T-cell (primary cell): ENCODE data around the gene AFAP1L1. TPM values are rescaled to one million over a fixed set of nuclear protein-coding genes. Genes with fewer than 3 reads are reported as not detected.

ENCODE experiments used
- ATAC-seq, 4 experiments: fragments of 200-7000 bp in 3 of 4; fragments of 150-1000 bp in 1 of 4; cut with Tn5 transposase; replicated peaks in 1 of 4; 1 replicate in 3 of 4; 2 replicates in 1 of 4; pipeline ENCODE4 v1.10.0; 2021; ENCODE audit warnings: moderate library complexity in 3 of 4, mild to moderate bottlenecking in 2 of 4, moderate number of reproducible peaks in 1 of 4
- CTCF ChIA-PET, 2 donors: fragments of 300-600 bp; sonication (Branson Sonifier 250); formaldehyde crosslinking; loops; one replicate each; lab custom pipeline; 2022; ENCODE audit warnings: antibody characterized with exemption in 2 of 2; lab: Charles Lee
- POLR2A ChIA-PET, 2 donors: fragments of 300-600 bp; sonication (Branson Sonifier 250); formaldehyde crosslinking; loops; one replicate each; lab custom pipeline; 2022; ENCODE audit warnings: antibody characterized with exemption in 2 of 2; lab: Charles Lee
- DNase-seq, 35 experiments: peaks; one replicate each; pipeline versions ENCODE4 v3.0.0 to v3.0.0-alpha.2; 2013 to 2023
- H3K27ac ChIP-seq: one replicate; pipeline ENCODE4 v1.5.1; 2013; ENCODE audit warnings: low read length
- H3K27me3 ChIP-seq, 2 experiments: replicated peaks in 1 of 2; 1 replicate in 1 of 2; 2 replicates in 1 of 2; pipeline versions ENCODE4 v1.6.1 to v1.7.0; 2013; ENCODE audit warnings: low read length in 1 of 2, mixed read lengths in 1 of 2; ENCODE audit not compliant: control insufficient read depth in 2 of 2, insufficient read depth in 2 of 2; ENCODE audit errors: extremely low read depth in 1 of 2
- H3K36me3 ChIP-seq, 2 donors: 1 replicate in 1 of 2; 2 replicates in 1 of 2; pipeline versions ENCODE4 v1.6.1 to v1.7.0; 2013; ENCODE audit warnings: low read length in 1 of 2; ENCODE audit not compliant: control insufficient read depth in 2 of 2, insufficient read depth in 1 of 2; ENCODE audit errors: extremely low read depth in 1 of 2
- H3K4me1 ChIP-seq, 2 experiments: 1 replicate in 1 of 2; 2 replicates in 1 of 2; pipeline versions ENCODE4 v1.6.1 to v1.7.0; 2013; ENCODE audit warnings: low read length in 2 of 2, mixed read lengths in 1 of 2; ENCODE audit not compliant: insufficient read depth in 2 of 2, control insufficient read depth in 1 of 2; ENCODE audit errors: extremely low read depth in 1 of 2
- H3K4me3 ChIP-seq, 2 donors: 1 replicate in 1 of 2; 2 replicates in 1 of 2; pipeline versions ENCODE4 v1.5.1 to v1.7.0; 2013; ENCODE audit warnings: mild to moderate bottlenecking in 2 of 2, low read length in 1 of 2, moderate library complexity in 1 of 2; ENCODE audit not compliant: control insufficient read depth in 1 of 2; ENCODE audit errors: extremely low read depth in 1 of 2
- H3K9me3 ChIP-seq: 2 replicates; pipeline ENCODE4 v1.7.0; 2013
- H3K27ac Mint-ChIP-seq, 2 donors: one replicate each; pipeline ENCODE4 v1.8.0; 2020 to 2021; ENCODE audit warnings: mild to moderate bottlenecking in 2 of 2, mixed read lengths in 2 of 2
- H3K27me3 Mint-ChIP-seq, 2 donors: one replicate each; pipeline ENCODE4 v1.8.0; 2021 to 2022; ENCODE audit warnings: mixed read lengths in 2 of 2
- H3K36me3 Mint-ChIP-seq: one replicate; pipeline ENCODE4 v1.8.0; 2021; ENCODE audit warnings: mixed read lengths
- H3K4me1 Mint-ChIP-seq, 3 donors: one replicate each; pipeline ENCODE4 v1.8.0; 2020 to 2022; ENCODE audit warnings: mixed read lengths in 3 of 3, mild to moderate bottlenecking in 1 of 3
- H3K4me3 Mint-ChIP-seq, 3 donors: one replicate each; pipeline ENCODE4 v1.8.0; 2020 to 2022; ENCODE audit warnings: mild to moderate bottlenecking in 3 of 3, mixed read lengths in 3 of 3, moderate library complexity in 3 of 3
- H3K9me3 Mint-ChIP-seq, 3 donors: one replicate each; pipeline ENCODE4 v1.8.0; 2020 to 2022; ENCODE audit warnings: mixed read lengths in 3 of 3
- WGBS: methylation state at CpG from one replicate; pipeline ENCODE4 v1.1.5; 2013; ENCODE audit warnings: missing lambda C conversion rate; ENCODE audit not compliant: insufficient coverage; 5-methylcytosine and 5-hydroxymethylcytosine counted together
- total RNA-seq, 35 experiments: library from RNA in 6 of 35; stranded (reverse) in 6 of 35; fragments of 120-200 nt in 1 of 35; gene quantifications; one replicate each; pipeline versions ENCODE4 v1.2.1 to v1.2.4 and lab custom pipeline; 2013 to 2026

AFAP1L1 gene
- total RNA-seq, 5 donors from 2014 or later (not counting 1 experiment from before 2014, with no cell fraction given): 0.20 to 0.99 (median 0.50) TPM

- no peaks in the 10 kb centered on the region for H3K9me3 Mint-ChIP-seq
- H3K27me3 Mint-ChIP-seq: no peaks in the 10 kb centered on the region
- H3K4me3 ChIP-seq: no peak overlapping the region
- ATAC-seq: no peak
- no peaks in the 10 kb centered on the region for H3K36me3 Mint-ChIP-seq
- ChIA-PET CTCF (interaction anchor here in 1 of 2 donors (0.5 to 0.6 kb wide), 2 partner anchors 861 to 1819 kb away, joined by 3 read pairs; no protein-coding TSS in a partner anchor), POLR2A (no interaction called here)
- no peak overlapping the region for H3K27ac Mint-ChIP-seq
- H3K27me3 ChIP-seq: peaks cover 0 to 42% of the 10 kb centered on the region in 2 experiments
- peaks cover 25 to 30% of the 10 kb centered on the region in 2 experiments for H3K4me1 ChIP-seq
- WGBS: 84% methylated on average over 6 of the region's 8 CpGs
- H3K9me3 ChIP-seq: no peaks in the 10 kb centered on the region
- peaks cover 24 to 28% (median 25%) of the 10 kb centered on the region in 3 donors for H3K4me1 Mint-ChIP-seq
- no peak overlapping the region for H3K27ac ChIP-seq
- DNase-seq: no peak
- no peaks in the 10 kb centered on the region for H3K36me3 ChIP-seq
- no peak overlapping the region for H3K4me3 Mint-ChIP-seq
These were observed 30.2 kb downstream of the AFAP1L1 start for GRCh38 chr5:149301744-149302380.

DNA sequence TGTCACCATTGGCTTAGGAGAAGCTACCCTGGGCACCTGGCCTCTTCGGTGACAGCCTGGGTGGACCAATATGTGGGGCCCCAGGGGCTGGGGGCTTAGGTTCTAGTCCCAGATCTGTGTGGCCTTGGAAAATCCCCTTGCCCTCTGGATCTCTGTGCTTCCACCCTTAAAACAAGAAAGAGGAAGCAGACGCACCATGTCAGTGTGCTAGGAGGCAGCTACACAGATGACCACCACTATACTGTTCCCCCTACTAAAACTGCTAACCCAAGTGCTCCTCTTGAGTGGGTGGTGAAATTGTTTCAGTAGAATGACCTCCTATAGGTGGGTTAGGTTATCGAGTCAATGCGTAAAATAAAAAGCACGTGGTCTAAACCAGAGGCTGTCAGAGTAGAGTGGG is 31.0 kb downstream of the AFAP1L1 start:
- no peak for DNase-seq
- H3K27me3 ChIP-seq: peaks cover 0 to 42% of the 10 kb centered on the region in 2 experiments
- H3K27ac Mint-ChIP-seq: no peak overlapping the region
- H3K9me3 Mint-ChIP-seq: no peaks in the 10 kb centered on the region
- ChIA-PET CTCF (no interaction called here), POLR2A (no interaction called here)
- no peaks in the 10 kb centered on the region for H3K36me3 Mint-ChIP-seq
- H3K4me3 ChIP-seq: no peak overlapping the region
- ATAC-seq: no peak
- H3K27me3 Mint-ChIP-seq: no peaks in the 10 kb centered on the region
- 100% methylated on average over 1 of the region's 5 CpGs for WGBS
- no peaks in the 10 kb centered on the region for H3K36me3 ChIP-seq
- H3K4me1 ChIP-seq: peaks cover 18 to 22% of the 10 kb centered on the region in 2 experiments
- peaks cover 17 to 24% (median 21%) of the 10 kb centered on the region in 3 donors for H3K4me1 Mint-ChIP-seq
- no peak overlapping the region for H3K27ac ChIP-seq
- no peaks in the 10 kb centered on the region for H3K9me3 ChIP-seq
- no peak overlapping the region for H3K4me3 Mint-ChIP-seq

DNA sequence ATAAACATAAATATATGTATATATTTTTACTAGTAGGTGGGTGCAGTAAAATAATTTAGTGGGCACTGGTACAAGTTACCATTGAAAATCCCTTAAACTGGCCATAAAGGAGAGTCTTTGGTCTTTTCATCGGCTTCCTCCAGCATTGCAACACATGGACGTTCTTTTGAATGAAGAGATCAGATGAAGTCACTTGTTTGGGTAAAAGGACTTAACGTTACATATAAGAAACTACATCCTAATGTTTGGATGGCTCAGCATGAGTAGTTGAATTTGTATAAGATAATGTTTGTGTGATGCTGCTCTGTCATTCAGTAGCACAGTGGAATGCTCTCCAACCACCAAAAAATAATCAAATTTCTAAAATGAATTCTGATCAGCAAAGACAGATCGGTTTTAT is 31.6 kb downstream of the AFAP1L1 start:
- POLR2A ChIA-PET: no interaction called here
- Histone ChIP-seq H3K27me3 (peaks cover 0 to 42% of the 10 kb centered on the region in 2 experiments), H3K27ac (no peak overlapping the region), H3K4me1 (peaks cover 13 to 17% of the 10 kb centered on the region in 2 experiments), H3K9me3 (no peaks in the 10 kb centered on the region), H3K36me3 (no peaks in the 10 kb centered on the region), H3K4me3 (no peak overlapping the region)
- Mint-ChIP-seq H3K9me3 (no peaks in the 10 kb centered on the region), H3K36me3 (no peaks in the 10 kb centered on the region), H3K27ac (no peak overlapping the region), H3K4me3 (no peak overlapping the region), H3K4me1 (peaks cover 13 to 19% (median 17%) of the 10 kb centered on the region in 3 donors), H3K27me3 (no peaks in the 10 kb centered on the region)
- ATAC-seq (no peak), DNase-seq (no peak)
- CTCF ChIA-PET: no interaction called here
- WGBS: no CpG with 5 or more reads among the region's 4 CpGs

DNA sequence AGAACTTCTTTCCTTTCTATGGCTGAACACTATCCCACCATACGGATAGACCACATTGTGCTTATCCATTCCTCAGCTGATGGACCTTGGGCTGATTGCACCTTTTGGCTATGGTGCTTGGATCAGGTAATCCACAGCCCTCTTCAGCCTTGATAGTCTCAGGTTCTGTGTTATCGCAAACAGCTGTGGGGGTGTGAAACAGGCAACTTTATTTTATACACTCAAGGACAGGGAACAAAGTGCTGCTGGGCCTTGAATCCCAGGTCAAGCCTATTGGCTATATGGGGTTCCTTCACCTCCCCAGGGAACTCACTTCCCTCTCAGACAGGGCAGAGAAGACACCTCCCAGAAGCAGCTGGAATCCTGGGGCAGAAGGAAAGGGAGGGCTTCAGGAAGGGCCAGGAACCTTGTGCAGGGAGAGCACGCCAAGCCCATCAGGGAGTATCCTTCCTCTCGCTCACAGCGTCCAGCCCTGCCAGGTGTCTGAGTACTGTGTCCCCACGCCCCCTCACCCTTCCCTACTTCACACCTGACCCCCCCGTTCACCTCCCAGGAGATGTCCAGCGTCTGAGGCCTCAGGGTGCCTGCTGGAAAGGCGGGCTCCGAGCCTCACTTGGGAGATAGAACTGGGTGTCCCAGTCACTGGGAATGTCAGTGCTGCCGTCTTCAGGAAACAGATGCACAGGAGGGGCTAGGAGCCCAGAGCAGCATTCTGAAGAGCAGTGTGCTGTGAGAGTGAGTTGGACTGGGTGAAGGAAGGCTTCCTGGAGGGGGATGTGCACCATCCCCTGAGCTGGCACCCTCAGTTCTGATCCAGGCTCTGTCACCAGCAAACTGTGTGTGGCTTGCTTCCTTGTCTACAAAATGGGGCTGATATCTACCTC is 32.8 kb downstream of the AFAP1L1 start:
- Mint-ChIP-seq H3K9me3 (no peaks in the 10 kb centered on the region), H3K4me1 (peaks cover 4 to 7% (median 7%) of the 10 kb centered on the region in 3 donors), H3K4me3 (no peak overlapping the region), H3K27me3 (no peaks in the 10 kb centered on the region), H3K27ac (no peak overlapping the region), H3K36me3 (no peaks in the 10 kb centered on the region)
- WGBS: 64% methylated on average over 6 of the region's 11 CpGs
- DNase-seq (no peak), ATAC-seq (no peak)
- ChIA-PET POLR2A (no interaction called here), CTCF (interaction anchor here in 1 of 2 donors (0.5 kb wide), 1 partner anchor 1122 kb away, joined by 4 read pairs; no protein-coding TSS in a partner anchor)
- Histone ChIP-seq H3K36me3 (no peaks in the 10 kb centered on the region), H3K4me3 (no peak overlapping the region), H3K9me3 (no peaks in the 10 kb centered on the region), H3K4me1 (peaks cover under 1 to 6% of the 10 kb centered on the region in 2 experiments), H3K27me3 (peaks cover 0 to 37% of the 10 kb centered on the region in 2 experiments), H3K27ac (no peak overlapping the region)

DNA sequence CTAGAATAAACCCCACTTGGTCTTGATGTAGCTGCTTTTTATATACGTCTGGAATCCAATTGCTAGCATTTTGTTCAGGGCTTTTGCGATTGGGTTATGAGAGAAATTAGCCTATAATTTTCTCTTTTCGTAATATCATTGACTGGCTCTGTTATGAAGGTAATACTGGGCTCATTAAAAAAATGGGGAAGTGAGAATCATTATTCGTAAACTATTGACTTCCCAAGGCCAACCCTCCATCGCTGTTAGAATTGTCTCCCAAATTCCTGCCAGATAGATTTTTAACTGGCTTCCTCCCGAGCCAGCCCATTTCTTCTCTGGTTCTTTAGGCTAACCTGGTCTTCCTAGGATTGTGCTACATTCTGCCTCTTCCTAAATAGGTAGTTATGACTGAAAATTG is 37.7 kb downstream of the AFAP1L1 start:
- 80% methylated on average over 1 of the region's 6 CpGs for whole genome bisulfite sequencing
- CTCF ChIA-PET: interaction anchor here in 1 of 2 donors (1.8 kb wide), 1 partner anchor 63 kb away, joined by 5 read pairs; no protein-coding TSS in a partner anchor
- Mint-ChIP-seq H3K36me3 (no peaks in the 10 kb centered on the region), H3K27me3 (no peaks in the 10 kb centered on the region), H3K4me3 (no peak overlapping the region), H3K4me1 (peaks cover 0 to 7% (median 0%) of the 10 kb centered on the region in 3 donors), H3K27ac (no peak overlapping the region), H3K9me3 (no peaks in the 10 kb centered on the region)
- Histone ChIP-seq H3K4me3 (no peak overlapping the region), H3K27me3 (peaks cover 0 to 13% of the 10 kb centered on the region in 2 experiments), H3K9me3 (no peaks in the 10 kb centered on the region), H3K36me3 (no peaks in the 10 kb centered on the region), H3K4me1 (peaks cover 0 to 5% of the 10 kb centered on the region in 2 experiments), H3K27ac (no peak overlapping the region)
- DNase-seq: no peak
- no peak for ATAC-seq
- POLR2A ChIA-PET: no interaction called here

DNA sequence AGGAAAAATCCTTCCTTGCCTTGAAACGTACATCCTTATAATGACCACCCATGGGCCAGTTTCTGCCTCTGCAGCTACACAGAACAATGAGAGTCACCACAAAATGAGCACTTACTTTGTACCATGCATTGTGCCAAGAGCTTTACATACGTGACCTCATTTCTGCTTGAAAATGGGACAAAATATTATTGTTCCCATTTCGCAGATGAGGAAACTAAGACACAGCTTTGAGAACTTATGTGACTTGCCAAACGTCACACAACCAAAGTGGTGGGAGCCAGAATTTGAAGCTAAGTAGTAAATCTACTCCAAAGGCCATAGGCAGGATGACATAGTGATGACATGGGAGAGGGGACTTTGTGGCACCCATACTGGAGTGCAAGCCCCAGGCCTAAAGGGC is 38.8 kb downstream of the AFAP1L1 start:
- Mint-ChIP-seq H3K36me3 (no peaks in the 10 kb centered on the region), H3K4me1 (peaks cover 0 to 7% (median 0%) of the 10 kb centered on the region in 3 donors), H3K27me3 (no peaks in the 10 kb centered on the region), H3K4me3 (no peak overlapping the region), H3K27ac (no peak overlapping the region), H3K9me3 (no peaks in the 10 kb centered on the region)
- DNase-seq (no peak), ATAC-seq (no peak)
- POLR2A ChIA-PET: interaction anchor here in 1 of 2 donors (0.6 to 1.1 kb wide), 2 partner anchors 72 to 265 kb away, joined by 3 read pairs; no protein-coding TSS in a partner anchor
- CTCF ChIA-PET: interaction anchor here in 1 of 2 donors (0.6 kb wide), 1 partner anchor 77 kb away, joined by 4 read pairs; no protein-coding TSS in a partner anchor
- no peaks in the 10 kb centered on the region for H3K36me3 ChIP-seq
- peaks cover 0 to 5% of the 10 kb centered on the region in 2 experiments for H3K4me1 ChIP-seq
- no peaks in the 10 kb centered on the region for H3K9me3 ChIP-seq
- peaks cover 0 to 10% of the 10 kb centered on the region in 2 experiments for H3K27me3 ChIP-seq
- 78% methylated on average over 4 of the region's 4 CpGs for WGBS
- H3K4me3 ChIP-seq: no peak overlapping the region
- H3K27ac ChIP-seq: no peak overlapping the region
